Activated T-cell treated with anti-CD3 and anti-CD28 coated beads for 1 hour (primary cell): ENCODE data around the gene DOCK2.

Experiments used
- DNase-seq: peaks from one replicate; pipeline ENCODE4 v3.0.0-alpha.2; 2020; ENCODE audit warnings: low read depth

DOCK2 gene

GRCh38 chr5:170131235-170131634, 494.2 kb downstream of the DOCK2 start:
- DNase-seq, result no peak

- no peak for DNase-seq
Observed at GRCh38 chr5:170132269-170132975, 495.3 kb downstream of the DOCK2 start.
